A172 (cell line): ENCODE results near the gene INO80B. TPM values are rescaled to one million over a fixed set of nuclear protein-coding genes. Genes with fewer than 3 reads are reported as not detected.
"Not testable (repeated sequence)": the region's sequence is repeated elsewhere in the genome, so short reads cannot be mapped to it uniquely, and the experiment has no call there.

ENCODE experiments used
- DNase-seq: peaks from one replicate; pipeline ENCODE4 v3.0.0-alpha.2; 2015; ENCODE audit warnings: low spot score
- total RNA-seq: library from RNA; depleted of rRNA; stranded (reverse); fragments of >200 nt; shearing (Covaris generic); gene quantifications from 2 replicates; pipeline ENCODE4 v1.2.3, GENCODE V29; 2014; rRNA removed

The INO80B gene
- total RNA-seq = 5.9 and 7.9 TPM in 2 replicates

- peak; percentile 96 for DNase-seq
Observed at GRCh38 chr2:74454654-74455511, at the start of gene INO80B. Gene INO80B (plus strand): TSS chr2:74455087. CDS start chr2:74455117, 30 bp downstream.

DNA sequence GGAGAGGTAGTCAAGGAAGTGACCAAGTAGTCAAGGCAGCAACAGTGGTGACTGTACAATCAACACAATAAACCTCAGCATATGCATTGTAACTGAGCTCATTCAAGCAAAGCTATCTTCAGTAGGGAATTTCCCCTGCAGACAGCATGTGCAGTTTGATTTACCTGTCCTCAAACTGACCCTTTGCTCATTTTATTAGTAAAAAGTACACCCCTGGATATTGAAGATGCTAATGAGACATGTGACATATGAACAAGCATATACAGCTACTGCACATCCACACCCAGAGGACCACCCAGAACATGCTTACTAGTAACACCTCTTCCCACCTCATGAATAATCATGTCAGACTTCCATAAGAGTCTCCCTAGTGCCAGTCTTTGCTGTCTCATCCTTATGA, 48.9 kb upstream of the INO80B start:
- peak; percentile 80 for DNase-seq

DNA sequence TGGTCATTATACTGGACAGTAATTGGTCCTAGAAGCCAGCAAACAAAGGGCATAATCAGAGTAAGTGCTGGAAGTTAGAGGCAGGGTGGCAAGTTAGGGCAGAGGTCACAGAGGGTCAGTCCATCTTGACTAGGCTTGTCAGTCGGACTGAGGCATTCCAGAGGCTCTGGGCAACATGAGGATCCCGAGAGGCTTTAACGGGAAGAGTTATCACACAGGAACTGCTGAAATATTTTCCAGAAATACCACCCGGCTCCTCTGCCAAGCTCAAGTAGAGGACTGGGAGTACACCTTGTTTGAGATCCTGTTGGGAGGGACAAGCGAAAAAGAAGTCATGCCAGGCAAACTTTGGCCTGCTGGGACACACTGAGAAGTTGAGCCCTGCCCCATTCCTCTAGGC, 47.2 kb upstream of the INO80B start:
- DNase-seq = no peak

DNA sequence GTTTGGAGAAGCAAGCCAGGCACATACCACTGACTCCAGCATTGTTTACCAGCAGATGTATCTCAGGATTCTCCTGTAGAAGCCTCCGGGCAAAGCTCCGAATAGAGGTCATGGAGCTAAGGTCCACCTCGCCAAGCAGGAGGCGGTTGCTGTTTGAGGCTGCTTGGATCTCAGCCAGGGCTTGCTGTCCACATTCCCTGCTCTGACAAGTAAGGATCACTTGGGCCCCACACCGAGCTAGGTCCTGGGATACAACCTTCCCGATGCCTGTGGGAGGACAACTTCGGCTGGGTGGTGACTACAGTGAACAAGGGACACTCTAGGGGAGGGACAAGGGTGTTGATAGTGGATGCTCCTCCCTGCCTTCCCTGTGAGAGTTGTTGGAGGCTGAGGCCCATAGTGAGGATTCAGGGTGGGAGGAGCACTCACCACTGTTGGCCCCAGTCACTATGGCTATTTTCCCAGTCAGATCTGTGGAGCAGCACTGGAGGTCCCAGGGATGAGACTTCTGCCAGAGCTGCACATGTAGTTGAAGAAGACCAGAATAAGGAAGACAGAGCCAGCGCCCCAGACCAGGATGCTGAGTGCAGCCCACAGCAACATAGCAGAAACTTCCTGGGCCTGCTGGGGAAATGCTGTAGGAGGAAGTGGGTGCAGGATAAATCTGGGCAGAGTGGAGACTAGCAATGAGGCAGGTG, 41.7 kb upstream of the INO80B start:
- no peak for DNase-seq

DNA sequence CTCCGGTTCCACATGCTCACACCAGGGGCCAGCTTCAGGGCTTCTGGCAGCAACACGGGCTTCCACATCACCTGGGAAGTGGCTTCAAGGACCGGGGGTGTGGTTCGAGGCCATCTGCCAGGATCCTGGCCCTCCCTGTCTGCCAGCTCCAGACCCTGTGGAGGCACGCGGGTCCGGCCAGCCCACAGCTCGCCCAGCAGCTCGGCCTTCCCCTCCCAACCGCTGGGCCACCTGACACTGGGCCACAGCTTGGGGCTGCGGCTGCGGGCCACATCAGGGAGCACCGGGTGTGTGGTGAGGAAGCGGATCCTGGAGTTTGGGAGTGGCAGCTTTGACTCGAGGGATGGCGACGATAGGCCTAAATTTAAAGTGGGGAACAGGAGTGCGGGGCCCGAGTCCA, 40.4 kb upstream of the INO80B start:
- no peak for DNase-seq

DNA sequence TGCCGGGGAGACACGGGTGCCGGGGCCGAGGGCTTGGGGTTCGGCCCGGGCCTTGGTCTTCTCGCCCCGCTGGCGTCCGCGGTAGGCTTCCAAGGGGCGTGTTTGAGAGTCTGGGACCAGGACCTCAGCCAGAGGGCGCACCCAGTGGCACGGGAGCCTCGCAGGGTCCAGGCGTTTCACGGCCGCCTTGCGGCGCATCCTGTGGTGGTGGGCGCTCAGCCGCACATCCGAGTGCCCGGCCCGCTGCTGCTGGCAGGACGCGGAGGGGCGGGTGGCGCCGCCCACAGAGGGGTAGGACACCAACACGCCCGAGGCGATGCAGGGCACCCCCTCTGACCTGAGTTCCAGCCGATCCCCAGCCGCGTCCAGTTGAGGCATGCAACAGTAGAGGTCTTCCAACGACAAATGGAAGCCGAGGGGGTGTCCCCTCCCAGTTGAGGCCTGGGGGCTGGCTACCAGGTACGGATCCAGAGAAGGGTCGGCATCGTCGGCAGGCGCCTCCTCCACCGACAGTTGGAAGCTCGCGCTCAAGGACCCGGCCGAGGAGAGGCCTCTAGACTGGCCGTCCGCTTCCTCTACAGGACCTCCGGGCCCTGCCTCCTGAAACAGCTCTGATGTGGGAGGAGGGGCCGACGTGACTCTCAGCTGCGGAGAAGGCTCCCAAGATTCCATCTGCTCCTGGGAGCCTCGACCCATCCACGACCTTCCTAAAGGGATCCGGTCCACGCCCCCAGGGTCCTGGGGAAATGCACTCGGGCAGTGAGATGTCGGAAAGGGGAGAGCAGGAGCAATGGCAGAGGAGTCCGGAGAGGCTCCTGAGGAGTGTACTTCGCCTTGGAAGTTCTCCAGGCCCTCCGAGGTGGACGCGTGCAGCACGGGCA, 39.8 kb upstream of the INO80B start:
- DNase-seq = no peak

DNA sequence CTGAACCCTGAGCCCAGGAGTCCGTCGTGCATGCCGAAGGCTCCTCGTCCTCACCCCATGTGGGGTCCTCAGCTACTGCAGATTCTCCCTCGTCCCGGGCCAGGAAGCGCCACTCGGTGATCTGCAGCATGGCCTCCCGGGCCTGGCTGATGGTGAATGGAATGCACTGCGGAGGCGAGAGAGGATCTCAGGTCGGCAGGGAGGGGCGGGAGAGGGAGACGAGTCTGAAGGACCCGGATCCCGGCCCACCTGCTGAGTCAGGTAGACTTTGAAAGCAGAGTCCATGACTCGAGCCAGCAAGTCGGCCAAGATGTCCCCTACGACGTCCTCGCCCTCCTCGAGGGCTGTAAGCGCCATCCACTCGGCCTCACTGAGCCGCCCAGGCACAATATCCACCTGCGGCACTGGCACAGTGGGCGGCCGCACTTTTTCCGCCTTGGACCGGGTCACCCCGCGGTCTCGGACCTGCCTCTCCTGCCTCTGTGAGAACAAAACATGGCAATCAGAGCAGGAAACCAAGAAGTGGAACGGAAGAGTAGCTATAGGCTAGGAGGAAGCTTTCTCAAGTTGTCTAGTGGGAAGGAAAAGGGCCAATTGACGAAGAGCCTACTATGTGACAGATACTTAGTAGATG, 39.0 kb upstream of the INO80B start:
- no peak for DNase-seq

- no peak for DNase-seq
Observed at GRCh38 chr2:74416778-74417177, 38.1 kb upstream of the INO80B start.

- no peak for DNase-seq
Observed at GRCh38 chr2:74417197-74417596, 37.7 kb upstream of the INO80B start.

GRCh38 chr2:74417763-74418162, 37.1 kb upstream of the INO80B start:
- DNase-seq = no peak

DNA sequence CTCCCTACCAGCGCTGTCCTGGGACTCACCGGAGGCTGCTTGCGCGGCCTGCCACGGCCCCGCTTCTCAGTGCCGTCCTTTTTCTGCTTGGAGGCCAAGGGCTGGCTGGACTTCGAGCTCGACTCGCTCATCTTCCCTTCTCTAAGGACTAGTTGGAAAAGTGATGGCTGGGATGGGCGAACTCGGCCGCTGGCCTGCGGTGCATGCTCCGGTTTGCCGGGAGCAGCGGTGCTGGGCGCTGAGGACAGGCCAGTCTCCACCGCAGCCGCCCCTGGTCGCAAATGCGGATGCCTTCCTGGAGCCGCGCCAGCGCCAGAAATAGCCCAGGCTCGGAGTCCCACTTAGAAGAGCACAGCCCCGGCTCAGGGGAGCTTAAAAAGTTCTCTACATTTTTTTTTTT, 36.6 kb upstream of the INO80B start:
- no peak for DNase-seq

- DNase-seq = no peak
Observed at GRCh38 chr2:74419345-74419744, 35.5 kb upstream of the INO80B start.

- no peak for DNase-seq
Observed at GRCh38 chr2:74420006-74420405, 34.9 kb upstream of the INO80B start.

DNA sequence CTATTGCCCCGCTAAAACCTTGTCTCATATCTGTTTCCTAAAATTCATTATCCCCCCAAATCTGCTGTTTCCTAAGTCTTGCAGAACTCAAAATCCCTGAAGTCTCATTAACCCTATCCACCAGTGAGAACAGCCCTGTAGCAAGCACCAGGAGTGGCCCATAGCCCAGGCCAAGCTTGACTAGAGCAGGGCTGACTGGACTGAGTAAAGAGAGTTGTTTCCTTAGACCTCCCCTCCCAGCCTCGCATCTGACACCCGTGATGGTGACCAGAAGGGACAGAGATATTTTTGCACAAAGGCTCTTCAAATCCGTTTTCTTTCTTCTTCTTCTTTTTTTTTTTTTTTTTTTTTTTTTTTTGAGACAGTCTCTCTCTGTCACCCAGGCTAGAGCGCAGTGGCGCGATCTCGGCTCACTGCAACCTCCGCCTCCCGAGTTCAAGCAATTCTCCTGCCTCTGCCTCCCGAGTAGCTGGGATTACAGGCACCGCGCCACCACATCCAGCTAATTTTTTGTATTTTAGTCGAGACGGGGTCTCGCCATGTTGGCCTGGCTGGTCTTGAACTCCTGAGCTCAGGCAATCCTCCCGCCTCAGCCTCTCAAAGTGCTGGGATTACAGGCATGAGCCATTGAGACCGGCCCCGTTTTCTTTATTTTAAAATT, 34.3 kb upstream of the INO80B start:
- DNase-seq = not testable (repeated sequence)

DNA sequence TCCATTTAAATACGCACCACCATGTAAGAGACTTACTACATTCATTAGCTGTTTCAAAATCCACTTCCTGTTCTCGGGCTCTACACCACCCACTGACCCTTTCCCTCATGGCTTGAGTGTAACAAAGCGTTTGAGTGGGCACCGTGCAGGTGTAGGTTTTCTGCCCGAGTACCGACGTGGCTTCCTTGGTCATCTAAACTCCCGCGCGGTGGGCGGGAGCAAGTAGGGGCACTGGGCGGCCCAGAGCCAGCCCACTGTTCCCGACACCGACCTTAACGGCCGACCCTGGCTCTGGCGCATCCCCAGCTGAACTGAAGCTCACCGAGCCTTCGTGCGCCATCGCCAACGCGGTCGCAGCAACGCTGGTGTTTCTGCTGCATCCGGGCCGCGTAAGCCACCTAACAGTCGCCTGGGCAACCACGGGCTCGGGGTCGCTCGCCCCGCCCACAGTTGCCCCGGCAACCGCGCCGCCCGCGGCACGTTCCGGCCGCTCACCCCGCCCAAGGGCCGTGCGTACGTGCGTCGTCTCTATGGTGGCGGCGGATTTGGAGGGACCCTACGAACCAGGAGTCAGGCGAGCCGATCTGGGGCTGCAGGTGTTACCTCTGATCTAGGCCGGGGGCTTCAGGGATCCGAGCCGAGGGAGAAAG, 33.5 kb upstream of the INO80B start, which contains the start of the genes C2orf81 and WDR54:
Gene C2orf81, minus strand, starts transcription at position 399 of the 650 bp plus-strand sequence. Its CDS starts 59 bp downstream, at position 340.
Gene WDR54, plus strand, starts transcription at position 510 of the 650 bp plus-strand sequence. CDS start 424 bp downstream, outside the sequence.
- peak; percentile 85 for DNase-seq

DNA sequence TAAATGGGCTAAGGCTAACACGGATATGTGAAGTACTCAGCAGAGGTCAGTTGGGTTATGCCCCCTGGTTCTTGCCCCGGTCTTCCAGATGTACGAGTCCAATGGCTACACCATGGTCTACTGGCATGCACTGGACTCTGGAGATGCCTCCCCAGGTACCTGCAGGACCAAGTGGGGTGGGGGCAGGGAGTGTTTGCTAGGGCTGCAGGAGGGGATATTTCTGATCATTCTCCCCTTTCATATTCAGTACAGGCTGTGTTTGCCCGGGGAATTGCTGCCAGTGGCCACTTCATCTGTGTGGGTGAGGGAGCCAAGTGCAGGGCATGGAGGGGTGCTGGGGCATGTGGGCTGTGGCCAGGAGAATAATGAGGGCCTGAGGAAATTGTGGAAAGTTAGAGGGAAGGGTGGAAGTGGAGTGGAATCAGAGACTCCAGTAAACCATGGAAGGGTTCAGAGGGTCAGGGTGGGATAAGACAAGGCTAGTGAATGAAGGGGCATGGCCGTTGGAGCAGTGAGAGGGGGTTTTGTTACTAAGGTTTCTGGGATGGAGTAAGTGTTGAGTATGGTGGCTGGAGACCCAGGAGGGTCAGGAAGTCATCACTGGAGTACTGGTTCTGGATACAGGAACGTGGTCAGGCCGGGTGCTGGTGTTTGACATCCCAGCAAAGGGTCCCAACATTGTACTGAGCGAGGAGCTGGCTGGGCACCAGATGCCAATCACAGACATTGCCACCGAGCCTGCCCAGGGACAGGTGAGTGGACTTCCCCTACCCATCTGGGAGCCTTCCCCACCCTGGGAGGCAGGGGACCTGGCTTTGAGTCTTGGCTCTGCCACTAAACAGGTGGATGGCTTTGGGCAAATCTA, 31.4 kb upstream of the INO80B start:
- no peak for DNase-seq

- no peak for DNase-seq
Observed at GRCh38 chr2:74424139-74424992, 30.5 kb upstream of the INO80B start.

DNA sequence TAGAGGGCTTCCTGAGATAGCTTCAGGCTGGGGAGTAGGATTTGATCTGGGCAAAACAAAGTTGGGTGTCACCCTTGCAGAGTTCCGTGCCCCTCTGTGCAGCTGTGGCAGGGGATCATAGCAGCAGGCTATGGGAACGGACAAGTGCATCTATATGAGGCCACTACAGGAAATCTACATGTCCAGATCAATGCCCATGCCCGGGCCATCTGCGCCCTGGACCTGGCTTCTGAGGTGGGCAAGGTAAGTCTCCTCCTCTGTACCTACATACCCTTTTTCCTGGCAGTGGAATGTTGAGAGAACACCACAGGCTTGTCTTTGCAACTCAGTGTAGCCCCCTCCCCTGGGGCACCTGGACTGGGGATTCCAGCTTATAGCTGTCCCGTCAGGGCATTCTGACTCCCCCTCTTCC, 29.9 kb upstream of the INO80B start:
- no peak for DNase-seq
